HepG2 (cell line): Measurements from ENCODE around the gene FHIT. TPM values are rescaled to one million over a fixed set of nuclear protein-coding genes. Genes with fewer than 3 reads are reported as not detected.

ENCODE experiments used
- ATAC-seq: fragments of 200-7000 bp; cut with Tn5 transposase; 3 replicates; pipeline ENCODE4 v1.9.1; 2020; ENCODE audit warnings: mild to moderate bottlenecking, moderate library complexity
- BruUV-seq: library from RNA; stranded (reverse); fragments of 400-500 nt; replicated peaks from 2 replicates; lab custom pipeline; 2021; lab: Mats Ljungman, UMichigan
- CTCF ChIA-PET: fragments of 300-600 bp; formaldehyde crosslinking; extraction: SDS; loops from one replicate; lab custom pipeline; 2021; ENCODE audit warnings: low total read pairs, inconsistent platforms, low intra/inter-chr PET ratio; lab: Yijun Ruan, JAX
- POLR2A ChIA-PET: fragments of 350-600 bp; sonication (Branson Sonifier 250); formaldehyde crosslinking; loops from one replicate; lab custom pipeline; 2020; ENCODE audit warnings: antibody characterized with exemption, inconsistent platforms; lab: Yijun Ruan, JAX
- DNase-seq: peaks from one replicate; pipeline ENCODE4 v3.0.0-alpha.2; 2015; ENCODE audit warnings: low spot score
- FAIRE-seq: peaks from 3 replicates; lab custom pipeline; 2011; peaks lifted over from hg19 to GRCh38; lab: Jason Lieb, UNC
- H2AFZ ChIP-seq: one replicate; pipeline ENCODE4 v1.6.1; 2011; ENCODE audit warnings: low read length, inconsistent platforms
- H3K27ac ChIP-seq: fragments of 300-600 bp; 3 replicates; pipeline ENCODE4 v1.8.0; 2011; ENCODE audit warnings: mixed run types, mild to moderate bottlenecking, mixed read lengths, low read length, inconsistent platforms; ENCODE audit not compliant: insufficient read depth; ENCODE audit errors: extremely low read length
- H3K27me3 ChIP-seq, 2 experiments: fragments of 200-600 bp in 1 of 2; 2 replicates in 1 of 2; 3 replicates in 1 of 2; pipeline versions ENCODE4 v1.6.0 to v1.8.0; 2011; ENCODE audit warnings: low read length in 2 of 2, mild to moderate bottlenecking in 2 of 2, moderate library complexity in 2 of 2, inconsistent platforms in 1 of 2; ENCODE audit not compliant: insufficient read depth in 2 of 2, control insufficient read depth in 1 of 2
- H3K36me3 ChIP-seq, 2 experiments: fragments of 200-600 bp in 1 of 2; replicated peaks in 1 of 2; 2 replicates in 1 of 2; 3 replicates in 1 of 2; pipeline versions ENCODE4 v1.5.1 to v1.8.0; 2011; ENCODE audit warnings: low read length in 2 of 2, inconsistent platforms in 1 of 2; ENCODE audit not compliant: insufficient read depth in 2 of 2, control insufficient read depth in 1 of 2
- H3K4me1 ChIP-seq: 2 replicates; pipeline ENCODE4 v1.5.1; 2012; ENCODE audit warnings: low read length, inconsistent platforms; ENCODE audit not compliant: insufficient read depth
- H3K4me2 ChIP-seq: 2 replicates; pipeline ENCODE4 v1.6.0; 2011; ENCODE audit warnings: low read depth, low read length, inconsistent platforms
- H3K4me3 ChIP-seq, 3 experiments: fragments of 200-600 bp in 1 of 3; sonication (generic), shearing (Covaris generic) in 1 of 3; replicated peaks in 1 of 3; 2 replicates each; pipeline ENCODE4 v1.5.1; 2011 to 2016; ENCODE audit warnings: low read length in 3 of 3, inconsistent platforms in 2 of 3, low read depth in 2 of 3, mild to moderate bottlenecking in 2 of 3, control low read depth in 1 of 3, mixed read lengths in 1 of 3; ENCODE audit not compliant: insufficient read depth in 1 of 3
- H3K79me2 ChIP-seq: one replicate; pipeline ENCODE4 v1.6.1; 2011; ENCODE audit warnings: low read length, inconsistent platforms; ENCODE audit not compliant: insufficient read depth
- H3K9ac ChIP-seq: 2 replicates; pipeline ENCODE4 v1.6.0; 2011; ENCODE audit warnings: mild to moderate bottlenecking, low read depth, low read length, inconsistent platforms; ENCODE audit not compliant: insufficient read depth
- H3K9me3 ChIP-seq: 2 replicates; pipeline ENCODE4 v1.5.1; 2012; ENCODE audit warnings: mild to moderate bottlenecking, low read length
- H4K20me1 ChIP-seq: 2 replicates; pipeline ENCODE4 v1.6.0; 2011; ENCODE audit warnings: inconsistent platforms, mild to moderate bottlenecking, low read length, moderate library complexity; ENCODE audit not compliant: insufficient read depth
- HMGXB3 ChIP-seq: sonication (generic); formaldehyde crosslinking; IDR thresholded peaks from 2 replicates; pipeline ENCODE4 v1.4.0; 2020; ENCODE audit warnings: missing genetic modification reagents, borderline replicate concordance
- NCOR1 ChIP-seq: fragments of 200-600 bp; sonication (generic); IDR thresholded peaks from 2 replicates; pipeline ENCODE4 v1.7.0; 2017; ENCODE audit warnings: antibody characterized with exemption, low read length, borderline replicate concordance
- NFAT5 ChIP-seq: sonication (generic); formaldehyde crosslinking; IDR thresholded peaks from 2 replicates; pipeline ENCODE4 v1.4.0; 2020; ENCODE audit warnings: missing genetic modification reagents
- NR2F2 ChIP-seq: IDR thresholded peaks from 2 replicates; pipeline ENCODE4 v1.6.1; 2012; ENCODE audit warnings: low read depth, inconsistent platforms, borderline replicate concordance
- SRSF4 ChIP-seq: fragments of 200-400 bp; formaldehyde crosslinking; IDR thresholded peaks from one replicate; pipeline ENCODE4 v1.6.1; 2018; ENCODE audit warnings: mild to moderate bottlenecking, low read depth, low read length, moderate library complexity; ENCODE audit not compliant: poor library complexity, severe bottlenecking
- TOE1 ChIP-seq: sonication (generic); formaldehyde crosslinking; IDR thresholded peaks from 2 replicates; pipeline ENCODE4 v1.4.0; 2020; ENCODE audit warnings: mild to moderate bottlenecking, missing genetic modification reagents
- ZNF512 ChIP-seq: sonication (generic); formaldehyde crosslinking; IDR thresholded peaks from 2 replicates; pipeline ENCODE4 v1.4.0; 2020; ENCODE audit warnings: mild to moderate bottlenecking, missing genetic modification reagents
- whole genome bisulfite sequencing: methylation state at CpG from one replicate; pipeline ENCODE4 v1.1.6; 2017; ENCODE audit warnings: low lambda C conversion rate; 5-methylcytosine and 5-hydroxymethylcytosine counted together
- in situ Hi-C: cut with HindIII; loops from 2 replicates; pipeline ENCODE4 v1.10.0; 2017; ENCODE audit warnings: low pct_unique_long_range_greater_than_20kb; ENCODE audit not compliant: extremely low pct_ligation_motif_present
- intact Hi-C: fragments of 100-400 bp; cut with micrococcal nuclease; formaldehyde crosslinking; loops from one replicate; pipeline ENCODE4 v1.10.0; 2022; ENCODE audit not compliant: unreplicated experiment
- polyA plus RNA-seq, 8 experiments: library from polyadenylated mRNA; depleted of rRNA in 3 of 8; stranded (reverse) in 7 of 8; unstranded in 1 of 8; fragments of >200 nt; fragmentation: Illumina TruSeq in 4 of 8; extraction: Trizol in 4 of 8; gene quantifications; 2 replicates each; pipeline versions ENCODE4 v1.2.1 to v1.2.3, GENCODE V29; 2011 to 2016; ENCODE audit warnings: low read depth in 4 of 8, missing spikeins in 1 of 8, mixed read lengths in 1 of 8; ENCODE audit not compliant: insufficient read depth in 1 of 8
- total RNA-seq, 5 experiments: library from RNA; depleted of rRNA; stranded (reverse); fragments of >200 nt; fragmentation: Illumina TruSeq; extraction: Trizol; gene quantifications; 2 replicates each; pipeline ENCODE4 v1.2.3, GENCODE V29; 2016; ENCODE audit warnings: low read depth in 1 of 5

FHIT gene
- total and polyA plus RNA-seq, 2 of the 13 experiments (the other 11 are each of a cell fraction or from before 2014, with no cell fraction given): 4.0 to 4.6 TPM

GRCh38 chr3:61141227-61141626, 110.0 kb downstream of the FHIT start:
- intact Hi-C loops: no loop called here

More at GRCh38 chr3:61141227-61141626, 110.0 kb downstream of the FHIT start:
- no TSS peak for BruUV-seq
- Histone ChIP-seq H3K36me3 (no peaks in the 10 kb centered on the region), H3K4me3 (no peak overlapping the region), H3K9ac (no peak overlapping the region), H3K79me2 (no peaks in the 10 kb centered on the region), H2AFZ (no peak overlapping the region), H3K27ac (no peak overlapping the region), H3K4me1 (no peaks in the 10 kb centered on the region), H3K4me2 (no peak overlapping the region), H3K9me3 (no peaks in the 10 kb centered on the region), H4K20me1 (no peaks in the 10 kb centered on the region), H3K27me3 (no peaks in the 10 kb centered on the region)
- in situ Hi-C loops: no loop called here
- ATAC-seq: no peak
- no peak for TF ChIP-seq ZNF512 (CRISPR knock-in tag)
- TF ChIP-seq NFAT5 (CRISPR knock-in tag): no peak
- no peak for TF ChIP-seq NR2F2
- TF ChIP-seq NCOR1: no peak
- TF ChIP-seq HMGXB3 (CRISPR knock-in tag): no peak
- no peak for TF ChIP-seq TOE1
- no peak for TF ChIP-seq SRSF4
- ChIA-PET CTCF (no interaction called here), POLR2A (no interaction called here)
- no peak for FAIRE-seq
- 91% methylated on average over 4 of the region's 4 CpGs for whole genome bisulfite sequencing
- no peak for DNase-seq
